SH-SY5Y (cell line): Measurements from ENCODE around the gene AOAH.

Experiments
- GATA2 ChIP-seq: IDR thresholded peaks from 2 replicates; pipeline ENCODE4 v1.6.1; 2011; ENCODE audit warnings: mild to moderate bottlenecking, low read depth, low read length
- GATA3 ChIP-seq: IDR thresholded peaks from 2 replicates; pipeline ENCODE4 v1.6.1; 2011; ENCODE audit warnings: low read depth, mild to moderate bottlenecking, low read length, moderate library complexity

- TF ChIP-seq GATA2 (no peak), GATA3 (no peak)
Measured at GRCh38 chr7:36615852-36616540, 108.3 kb downstream of the AOAH start.
